ENCODE results near the gene ITGB2. TPM values are rescaled to one million over a fixed set of nuclear protein-coding genes. Genes with fewer than 3 reads are reported as not detected.
"Not testable (repeated sequence)": the region's sequence is repeated elsewhere in the genome, so short reads cannot be mapped to it uniquely, and the experiment has no call there.

The ITGB2 gene
- total RNA-seq, 4 donors from 2014 or later: 32.7 to 87.3 (median 56.2) TPM

- H3K4me3 ChIP-seq: no peak overlapping the region
- no peak for DNase-seq (ENCODE audit: low spot score in 2 of 2)
Observed at GRCh38 chr21:44913425-44914175, 7.1 kb downstream of the ITGB2 start.

GRCh38 chr21:44912506-44913412, 7.9 kb downstream of the ITGB2 start:
- 67 to 70% methylated on average over 9 to 11 of the region's 25 CpGs for WGBS, 2 donors
- H3K4me1 ChIP-seq: peaks cover 0 to 33% (median 19%) of the 10 kb centered on the region in 4 donors
- not testable (repeated sequence) for H3K27ac ChIP-seq; H3K36me3 ChIP-seq; H3K4me3 ChIP-seq; H3K27me3 ChIP-seq; DNase-seq (ENCODE audit: low spot score in 2 of 2); H3K9me3 ChIP-seq

More at GRCh38 chr21:44913425-44914175, 7.1 kb downstream of the ITGB2 start:
- 73 to 82% methylated on average over 2 to 4 of the region's 7 CpGs for WGBS, 2 donors
- peaks cover 0 to 29% (median 17%) of the 10 kb centered on the region in 4 donors for H3K4me1 ChIP-seq
- no peaks in the 10 kb centered on the region for H3K9me3 ChIP-seq
- TF ChIP-seq EP300 (IDR thresholded peaks at IDR 0.05): no peak
- H3K27me3 ChIP-seq: peaks cover 0 to 12% of the 10 kb centered on the region in 2 donors
- H3K27ac ChIP-seq: peak overlapping the region in 1 of 4 donors; percentile 12
- H3K36me3 ChIP-seq: no peaks in the 10 kb centered on the region

GRCh38 chr21:44912158-44912473, 8.6 kb downstream of the ITGB2 start:
- Histone ChIP-seq H3K9me3 (no peaks in the 10 kb centered on the region), H3K27ac (peak overlapping the region in 2 of 4 donors; percentile 22 to 55), H3K27me3 (no peaks in the 10 kb centered on the region), H3K4me1 (peaks cover 0 to 40% (median 19%) of the 10 kb centered on the region in 4 donors), H3K36me3 (no peaks in the 10 kb centered on the region), H3K4me3 (no peak overlapping the region)
- TF ChIP-seq CTCF (IDR thresholded peaks at IDR 0.05) (no peak), POLR2A (IDR thresholded peaks at IDR 0.05) (no peak)
- DNase-seq (ENCODE audit: low spot score in 2 of 2): no peak
- 50 to 79% methylated on average over 6 to 8 of the region's 8 CpGs for WGBS, 2 donors

- WGBS, 2 donors: 54 to 62% methylated on average over 17 to 19 of the region's 19 CpGs
- DNase-seq (ENCODE audit: low spot score in 2 of 2): peak; percentile 63 to 70
- Histone ChIP-seq H3K27ac (peak overlapping the region in 2 of 4 donors; percentile 22 to 55), H3K4me3 (no peak overlapping the region), H3K36me3 (no peaks in the 10 kb centered on the region), H3K27me3 (peaks cover 0 to 3% of the 10 kb centered on the region in 2 donors), H3K4me1 (peaks cover 0 to 41% (median 19%) of the 10 kb centered on the region in 4 donors), H3K9me3 (no peaks in the 10 kb centered on the region)
- TF ChIP-seq POLR2A (IDR thresholded peaks at IDR 0.05) (no peak), EP300 (IDR thresholded peaks at IDR 0.05) (peak in 1 of 2 donors; percentile 8), CTCF (IDR thresholded peaks at IDR 0.05) (peak; percentile 9 to 47 (median 35))
Observed at GRCh38 chr21:44911384-44912157, 9.1 kb downstream of the ITGB2 start.

GRCh38 chr21:44911068-44911383, 9.7 kb downstream of the ITGB2 start:
- Histone ChIP-seq H3K4me3 (no peak overlapping the region), H3K36me3 (no peaks in the 10 kb centered on the region), H3K27me3 (peaks cover 0 to 6% of the 10 kb centered on the region in 2 donors), H3K4me1 (peaks cover 0 to 41% (median 19%) of the 10 kb centered on the region in 4 donors), H3K27ac (no peak overlapping the region), H3K9me3 (no peaks in the 10 kb centered on the region)
- 69 to 74% methylated on average over 10 of the region's 10 CpGs for WGBS, 2 donors
- DNase-seq (ENCODE audit: low spot score in 2 of 2): no peak
- no peak for TF ChIP-seq POLR2A (IDR thresholded peaks at IDR 0.05)
- no peak for TF ChIP-seq CTCF (IDR thresholded peaks at IDR 0.05)
- TF ChIP-seq EP300 (IDR thresholded peaks at IDR 0.05): no peak

Data from tibial nerve (tissue), 4 donors.